Esophagus (tissue), 2 donors: ENCODE results near the gene ITSN1. TPM values are rescaled to one million over a fixed set of nuclear protein-coding genes. Genes with fewer than 3 reads are reported as not detected.
"Not testable (repeated sequence)": the region's sequence is repeated elsewhere in the genome, so short reads cannot be mapped to it uniquely, and the experiment has no call there.

Experiments used
- H3K27ac ChIP-seq, 2 donors: one replicate each; pipeline ENCODE4 v1.5.1; 2013; ENCODE audit warnings: low read depth in 2 of 2, mild to moderate bottlenecking in 2 of 2, inconsistent platforms in 1 of 2, low read length in 1 of 2, moderate library complexity in 1 of 2
- H3K27me3 ChIP-seq, 2 donors: one replicate each; pipeline ENCODE4 v1.6.1; 2013; ENCODE audit warnings: low read length in 2 of 2, control low read depth in 1 of 2, mild to moderate bottlenecking in 1 of 2; ENCODE audit not compliant: insufficient read depth in 2 of 2, control insufficient read depth in 1 of 2
- H3K36me3 ChIP-seq, 2 donors: one replicate each; pipeline ENCODE4 v1.6.1; 2013; ENCODE audit warnings: low read length in 1 of 2; ENCODE audit not compliant: control insufficient read depth in 2 of 2, insufficient read depth in 2 of 2
- H3K4me1 ChIP-seq, 2 donors: one replicate each; pipeline ENCODE4 v1.6.1; 2013; ENCODE audit warnings: low read length in 1 of 2; ENCODE audit not compliant: control insufficient read depth in 2 of 2, insufficient read depth in 2 of 2
- H3K4me3 ChIP-seq, 2 donors: one replicate each; pipeline ENCODE4 v1.5.1; 2013; ENCODE audit warnings: low read length in 2 of 2, mild to moderate bottlenecking in 2 of 2, low read depth in 1 of 2, moderate library complexity in 1 of 2
- H3K9me3 ChIP-seq, 2 donors: one replicate each; pipeline ENCODE4 v1.6.1; 2013; ENCODE audit warnings: mild to moderate bottlenecking in 2 of 2, low read depth in 1 of 2, low read length in 1 of 2, moderate library complexity in 1 of 2; ENCODE audit not compliant: control insufficient read depth in 2 of 2, insufficient read depth in 1 of 2
- WGBS, 2 donors: extraction: QIAGEN DNeasy Blood & Tissue Kit; methylation state at CpG; one replicate each; pipeline ENCODE4 v1.1.7; 2013; 5-methylcytosine and 5-hydroxymethylcytosine counted together
- polyA plus RNA-seq, 2 donors: library from polyadenylated mRNA; stranded (reverse); fragments of 200-250 nt; gene quantifications; one replicate each; pipeline ENCODE4 v1.2.3, GENCODE V29; 2013
- donor health status: healthy with polysubstance abuse.
- donor health status: Bipolar disorder and iron deficiency.

Gene ITSN1
- polyA plus RNA-seq, 2 donors: 6.6 to 8.9 TPM

GRCh38 chr21:33909756-33910155 lies 267.5 kb downstream of the ITSN1 start:
- H3K4me1 ChIP-seq: no peaks in the 10 kb centered on the region
- 83 to 87% methylated on average over 6 of the region's 6 CpGs for WGBS, 2 donors
- H3K27ac ChIP-seq: no peak overlapping the region
- no peaks in the 10 kb centered on the region for H3K27me3 ChIP-seq
- H3K4me3 ChIP-seq: no peak overlapping the region
- H3K9me3 ChIP-seq: no peaks in the 10 kb centered on the region
- peaks cover 19 to 35% of the 10 kb centered on the region in 2 donors for H3K36me3 ChIP-seq

GRCh38 chr21:33914188-33914587 lies 271.9 kb downstream of the ITSN1 start:
- WGBS, 2 donors: 45 to 60% methylated on average over 5 of the region's 5 CpGs
- Histone ChIP-seq H3K9me3 (no peaks in the 10 kb centered on the region), H3K4me3 (peak overlapping the region in 1 of 2 donors; percentile 98), H3K4me1 (no peaks in the 10 kb centered on the region), H3K27me3 (no peaks in the 10 kb centered on the region), H3K27ac (no peak overlapping the region), H3K36me3 (peaks cover 7 to 9% of the 10 kb centered on the region in 2 donors)

- peak within 1 kb of the TSS; percentile 68 to 87 for H3K27ac ChIP-seq
- no peaks in the 10 kb centered on the region for H3K9me3 ChIP-seq
- 1% methylated on average over 45 of the region's 45 CpGs for WGBS, 2 donors
- no peaks in the 10 kb centered on the region for H3K27me3 ChIP-seq
- peaks cover under 1 to 2% of the 10 kb centered on the region in 2 donors for H3K36me3 ChIP-seq
- H3K4me1 ChIP-seq: no peaks in the 10 kb centered on the region
- H3K4me3 ChIP-seq: peak within 1 kb of the TSS; percentile 93 to 98
Measured at GRCh38 chr21:33915368-33916199, 273.3 kb downstream of the ITSN1 start, which contains the start of gene ATP5PO. TSS of gene ATP5PO (minus strand) at chr21:33915804. CDS start at chr21:33915763, 41 bp downstream.

- 56 to 57% methylated on average over 5 of the region's 5 CpGs for WGBS, 2 donors
- Histone ChIP-seq H3K27me3 (no peaks in the 10 kb centered on the region), H3K4me3 (peak overlapping the region; percentile 16 to 98), H3K9me3 (no peaks in the 10 kb centered on the region), H3K36me3 (peaks cover 0 to under 1% of the 10 kb centered on the region in 2 donors), H3K4me1 (no peaks in the 10 kb centered on the region), H3K27ac (peak overlapping the region; percentile 14 to 21)
Measured at GRCh38 chr21:33916200-33916567, 273.9 kb downstream of the ITSN1 start.

GRCh38 chr21:33917421-33917820 lies 275.1 kb downstream of the ITSN1 start:
- Histone ChIP-seq H3K9me3 (no peaks in the 10 kb centered on the region), H3K36me3 (no peaks in the 10 kb centered on the region), H3K27ac (no peak overlapping the region), H3K4me3 (no peak overlapping the region), H3K27me3 (no peaks in the 10 kb centered on the region), H3K4me1 (no peaks in the 10 kb centered on the region)
- WGBS, 2 donors: 75 to 81% methylated on average over 4 of the region's 4 CpGs

GRCh38 chr21:33924079-33924765 lies 281.9 kb downstream of the ITSN1 start:
- 19 to 22% methylated on average over 13 of the region's 13 CpGs for WGBS, 2 donors
- Histone ChIP-seq H3K4me3 (no peak overlapping the region), H3K36me3 (no peaks in the 10 kb centered on the region), H3K9me3 (no peaks in the 10 kb centered on the region), H3K27ac (no peak overlapping the region), H3K27me3 (no peaks in the 10 kb centered on the region), H3K4me1 (no peaks in the 10 kb centered on the region)

- WGBS, 2 donors: 51 to 60% methylated on average over 3 of the region's 3 CpGs
- no peaks in the 10 kb centered on the region for H3K27me3 ChIP-seq
- no peak overlapping the region for H3K27ac ChIP-seq
- H3K4me1 ChIP-seq: no peaks in the 10 kb centered on the region
- H3K4me3 ChIP-seq: no peak overlapping the region
- no peaks in the 10 kb centered on the region for H3K36me3 ChIP-seq
- no peaks in the 10 kb centered on the region for H3K9me3 ChIP-seq
Measured at GRCh38 chr21:33924766-33925100, 282.4 kb downstream of the ITSN1 start.

GRCh38 chr21:33926248-33926647 lies 283.9 kb downstream of the ITSN1 start:
- not testable (repeated sequence) for H3K4me1 ChIP-seq, H3K27ac ChIP-seq, H3K27me3 ChIP-seq, H3K36me3 ChIP-seq, H3K9me3 ChIP-seq, H3K4me3 ChIP-seq
- 83 to 90% methylated on average over 1 to 2 of the region's 2 CpGs for WGBS, 2 donors

- H3K4me3 ChIP-seq: peak overlapping the region; percentile 53 to 60
- not testable (repeated sequence) for H3K36me3 ChIP-seq, H3K4me1 ChIP-seq, H3K9me3 ChIP-seq, H3K27me3 ChIP-seq
- 42 to 55% methylated on average over 6 to 10 of the region's 34 CpGs for whole genome bisulfite sequencing, 2 donors
- peak overlapping the region; percentile 91 to 95 for H3K27ac ChIP-seq
Measured at GRCh38 chr21:33931052-33931798, 288.9 kb downstream of the ITSN1 start.
